Fibroblast of lung (primary cell): ENCODE measurements around the gene COL4A3. TPM values are rescaled to one million over a fixed set of nuclear protein-coding genes. Genes with fewer than 3 reads are reported as not detected.

Source experiments
- DNase-seq, 2 donors: peaks; one replicate each; pipeline versions ENCODE4 v3.0.0 to v3.0.0-alpha.2; 2010; ENCODE audit warnings: low read depth in 2 of 2
- H2AFZ ChIP-seq: 2 replicates; pipeline ENCODE4 v1.5.1; 2012; ENCODE audit warnings: low read length, control low read depth, inconsistent platforms
- H3K27ac ChIP-seq: 2 replicates; pipeline ENCODE4 v1.5.1; 2011; ENCODE audit warnings: low read length, control low read depth; ENCODE audit not compliant: insufficient read depth
- H3K27me3 ChIP-seq: 2 replicates; pipeline ENCODE4 v1.5.1; 2011; ENCODE audit warnings: mild to moderate bottlenecking, low read length; ENCODE audit not compliant: control insufficient read depth, insufficient read depth
- H3K36me3 ChIP-seq: 2 replicates; pipeline ENCODE4 v1.5.1; 2011; ENCODE audit warnings: low read length; ENCODE audit not compliant: control insufficient read depth, insufficient read depth
- H3K4me1 ChIP-seq: 2 replicates; pipeline ENCODE4 v1.5.1; 2011; ENCODE audit warnings: low read length; ENCODE audit not compliant: control insufficient read depth, insufficient read depth; ENCODE audit errors: extremely low read depth
- H3K4me2 ChIP-seq: 2 replicates; pipeline ENCODE4 v1.5.1; 2011; ENCODE audit warnings: low read length, control low read depth; ENCODE audit not compliant: insufficient read depth; ENCODE audit errors: extremely low read depth
- H3K4me3 ChIP-seq, 4 experiments: fragments of 200-600 bp in 1 of 4; sonication (generic) in 1 of 4; replicated peaks in 1 of 4; 2 replicates each; pipeline ENCODE4 v1.5.1; 2011 to 2016; ENCODE audit warnings: low read length in 4 of 4, low read depth in 3 of 4, mild to moderate bottlenecking in 3 of 4, control low read depth in 2 of 4, inconsistent platforms in 1 of 4, mixed read lengths in 1 of 4; ENCODE audit not compliant: insufficient read depth in 1 of 4; ENCODE audit errors: control extremely low read depth in 1 of 4
- H3K79me2 ChIP-seq: 2 replicates; pipeline ENCODE4 v1.5.1; 2012; ENCODE audit warnings: mild to moderate bottlenecking, low read length, inconsistent platforms; ENCODE audit not compliant: control insufficient read depth, insufficient read depth
- H3K9ac ChIP-seq: 2 replicates; pipeline ENCODE4 v1.5.1; 2011; ENCODE audit warnings: mild to moderate bottlenecking, low read length, control low read depth; ENCODE audit not compliant: insufficient read depth
- H3K9me3 ChIP-seq: 2 replicates; pipeline ENCODE4 v1.5.1; 2012; ENCODE audit warnings: low read depth, low read length; ENCODE audit not compliant: control insufficient read depth, insufficient read depth
- H4K20me1 ChIP-seq: 2 replicates; pipeline ENCODE4 v1.5.1; 2011; ENCODE audit warnings: low read length; ENCODE audit not compliant: control insufficient read depth, insufficient read depth; ENCODE audit errors: extremely low read depth
- EZH2 ChIP-seq: IDR thresholded peaks from 2 replicates; pipeline ENCODE4 v1.5.1; 2012; ENCODE audit warnings: low read length, control low read depth, mild to moderate bottlenecking; ENCODE audit errors: missing control alignments
- polyA plus RNA-seq, 2 donors: library from polyadenylated mRNA; depleted of rRNA in 1 of 2; stranded (reverse) in 1 of 2; unstranded in 1 of 2; fragments of >200 nt; gene quantifications; 2 replicates each; pipeline ENCODE4 v1.2.1, GENCODE V29; 2011 to 2012; ENCODE audit warnings: missing spikeins in 1 of 2
- total RNA-seq: library from RNA; depleted of rRNA; stranded (reverse); fragments of >200 nt; gene quantifications from 2 replicates; pipeline ENCODE4 v1.2.1, GENCODE V29; 2014
- TF ChIP-seq, protein P1 (sequence below), 2 donors: IDR thresholded peaks in 1 of 2; conservative IDR thresholded peaks in 1 of 2; 1 replicate in 1 of 2; 2 replicates in 1 of 2; pipeline ENCODE4 v1.5.1; 2011 to 2012; ENCODE audit warnings: low read length in 2 of 2, control low read depth in 1 of 2, inconsistent platforms in 1 of 2, low read depth in 1 of 2, mild to moderate bottlenecking in 1 of 2

The COL4A3 gene
- total and polyA plus RNA-seq, 2 donors (not counting 1 experiment from before 2014, with no cell fraction given): 0.12 to 0.33 TPM

DNA sequence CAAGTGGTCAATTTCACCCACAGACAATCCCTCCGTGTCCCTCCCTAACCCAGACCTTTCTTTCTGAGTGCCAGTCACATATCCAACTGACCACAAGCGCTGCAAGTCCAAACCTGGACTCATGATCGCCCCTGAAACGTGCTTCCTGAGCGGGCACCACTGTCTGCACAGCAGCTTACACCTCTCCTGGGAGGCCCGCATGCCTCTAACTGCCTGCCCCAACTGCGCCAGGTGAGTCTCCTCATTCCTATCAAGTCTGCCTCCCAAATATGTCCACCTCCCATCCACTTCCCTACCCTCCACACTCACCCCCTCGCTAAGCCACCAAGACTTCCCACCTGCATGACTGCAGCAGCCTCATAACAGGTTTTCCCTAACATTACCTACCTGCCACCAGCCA is 33.8 kb upstream of the COL4A3 start:
- Histone ChIP-seq H3K4me3 (no peak overlapping the region), H3K27me3 (peaks cover 2% of the 10 kb centered on the region), H3K4me2 (no peak overlapping the region), H2AFZ (no peak overlapping the region), H3K9me3 (no peaks in the 10 kb centered on the region), H3K4me1 (no peaks in the 10 kb centered on the region), H3K79me2 (no peaks in the 10 kb centered on the region), H4K20me1 (no peaks in the 10 kb centered on the region), H3K36me3 (no peaks in the 10 kb centered on the region), H3K9ac (no peak overlapping the region), H3K27ac (no peak overlapping the region)
- DNase-seq: no peak
- no peak for TF ChIP-seq EZH2
- TF ChIP-seq, protein P1, sequence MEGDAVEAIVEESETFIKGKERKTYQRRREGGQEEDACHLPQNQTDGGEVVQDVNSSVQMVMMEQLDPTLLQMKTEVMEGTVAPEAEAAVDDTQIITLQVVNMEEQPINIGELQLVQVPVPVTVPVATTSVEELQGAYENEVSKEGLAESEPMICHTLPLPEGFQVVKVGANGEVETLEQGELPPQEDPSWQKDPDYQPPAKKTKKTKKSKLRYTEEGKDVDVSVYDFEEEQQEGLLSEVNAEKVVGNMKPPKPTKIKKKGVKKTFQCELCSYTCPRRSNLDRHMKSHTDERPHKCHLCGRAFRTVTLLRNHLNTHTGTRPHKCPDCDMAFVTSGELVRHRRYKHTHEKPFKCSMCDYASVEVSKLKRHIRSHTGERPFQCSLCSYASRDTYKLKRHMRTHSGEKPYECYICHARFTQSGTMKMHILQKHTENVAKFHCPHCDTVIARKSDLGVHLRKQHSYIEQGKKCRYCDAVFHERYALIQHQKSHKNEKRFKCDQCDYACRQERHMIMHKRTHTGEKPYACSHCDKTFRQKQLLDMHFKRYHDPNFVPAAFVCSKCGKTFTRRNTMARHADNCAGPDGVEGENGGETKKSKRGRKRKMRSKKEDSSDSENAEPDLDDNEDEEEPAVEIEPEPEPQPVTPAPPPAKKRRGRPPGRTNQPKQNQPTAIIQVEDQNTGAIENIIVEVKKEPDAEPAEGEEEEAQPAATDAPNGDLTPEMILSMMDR (conservative IDR thresholded peaks at IDR 0.05 in 1 of 2, IDR thresholded peaks at IDR 0.05 in 1 of 2; ENCODE audit: low read depth in 1 of 2, low read length in 2 of 2): no peak

DNA sequence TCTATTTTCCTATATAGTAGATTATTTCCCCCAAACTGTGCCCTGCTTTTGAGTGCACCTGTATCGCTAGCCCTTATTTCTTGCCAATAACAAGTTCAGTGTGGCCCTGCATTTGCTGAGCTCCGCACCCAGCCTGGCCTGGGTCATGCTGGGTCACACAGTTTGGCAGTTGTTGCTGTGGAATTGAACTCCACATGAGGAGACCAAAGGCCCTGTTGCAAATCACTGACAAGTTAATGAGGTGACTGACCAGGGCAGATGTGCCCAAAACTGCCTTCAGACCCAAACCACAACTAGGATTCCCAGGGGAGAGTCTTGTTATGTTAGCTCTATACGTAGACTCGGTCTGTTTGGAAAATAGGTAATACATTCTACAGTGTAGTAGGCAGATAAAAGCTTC is 31.4 kb upstream of the COL4A3 start:
- DNase-seq: no peak

DNA sequence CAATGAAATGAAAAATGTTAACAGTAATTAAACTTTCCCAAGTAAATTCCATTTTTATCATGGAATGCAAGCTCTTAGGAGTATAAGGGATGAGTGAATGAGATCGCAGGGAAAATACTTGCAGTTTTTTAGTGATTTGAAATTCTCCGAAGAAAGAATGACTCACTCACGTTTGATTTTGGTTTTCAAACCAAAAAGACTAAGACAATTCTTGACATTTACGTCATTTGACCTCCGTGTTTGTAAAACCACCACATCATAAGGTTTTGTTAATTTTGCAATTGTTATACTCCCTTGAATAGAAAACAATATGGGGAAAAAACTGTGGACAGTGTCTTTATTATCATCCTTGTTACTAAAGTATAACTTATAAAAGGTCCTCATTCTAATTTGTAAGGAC is 29.8 kb upstream of the COL4A3 start:
- H3K27ac ChIP-seq: no peak overlapping the region
- no peaks in the 10 kb centered on the region for H3K79me2 ChIP-seq
- H3K9me3 ChIP-seq: no peaks in the 10 kb centered on the region
- no peak overlapping the region for H3K4me2 ChIP-seq
- no peaks in the 10 kb centered on the region for H3K27me3 ChIP-seq
- no peak overlapping the region for H2AFZ ChIP-seq
- DNase-seq: peak in 1 of 2 donors; percentile 25
- H3K4me1 ChIP-seq: no peaks in the 10 kb centered on the region
- no peaks in the 10 kb centered on the region for H3K36me3 ChIP-seq
- H3K9ac ChIP-seq: no peak overlapping the region
- H4K20me1 ChIP-seq: no peaks in the 10 kb centered on the region
- H3K4me3 ChIP-seq: no peak overlapping the region
- TF ChIP-seq, protein P1 (conservative IDR thresholded peaks at IDR 0.05 in 1 of 2, IDR thresholded peaks at IDR 0.05 in 1 of 2; ENCODE audit: low read depth in 1 of 2, low read length in 2 of 2): no peak
- no peak for TF ChIP-seq EZH2

More for the DNA sequence above, 31.4 kb upstream of the COL4A3 start:
- no peak overlapping the region for H3K27ac ChIP-seq
- H3K4me3 ChIP-seq: no peak overlapping the region
- no peaks in the 10 kb centered on the region for H3K79me2 ChIP-seq
- H2AFZ ChIP-seq: no peak overlapping the region
- H3K4me1 ChIP-seq: no peaks in the 10 kb centered on the region
- H3K27me3 ChIP-seq: no peaks in the 10 kb centered on the region
- no peak overlapping the region for H3K4me2 ChIP-seq
- H3K9me3 ChIP-seq: no peaks in the 10 kb centered on the region
- no peak for TF ChIP-seq EZH2
- TF ChIP-seq, protein P1 (conservative IDR thresholded peaks at IDR 0.05 in 1 of 2, IDR thresholded peaks at IDR 0.05 in 1 of 2; ENCODE audit: low read depth in 1 of 2, low read length in 2 of 2): no peak
- no peaks in the 10 kb centered on the region for H3K36me3 ChIP-seq
- no peaks in the 10 kb centered on the region for H4K20me1 ChIP-seq
- no peak overlapping the region for H3K9ac ChIP-seq
